ENCODE data around the gene CENPT. TPM values are rescaled to one million over a fixed set of nuclear protein-coding genes. Genes with fewer than 3 reads are reported as not detected.
A peak's percentile ranks its signal among the peaks of the same experiment; 100 is the strongest.

The CENPT gene
- total RNA-seq, 2 donors from 2014 or later, result 25.6 to 38.9 TPM

- Histone ChIP-seq H3K9ac (ENCODE audit: low read depth in 2 of 2, low read length in 2 of 2) (no peak overlapping the region), H3K27ac (no peak overlapping the region), H3K27me3 (no peaks in the 10 kb centered on the region), H3K9me3 (no peaks in the 10 kb centered on the region), H3K4me1 (peaks cover 17% of the 10 kb centered on the region), H3K36me3 (no peaks in the 10 kb centered on the region), H3K4me3 (no peak overlapping the region)
- DNase-seq, result no peak
- no peak for TF ChIP-seq CTCF (IDR thresholded peaks at IDR 0.05)
- intact Hi-C loops (cut with DNase I), result loop anchor here (10.0 kb wide), 1 partner anchor 46 kb away; no protein-coding TSS in a partner anchor
These were observed 13.3 kb upstream of the CENPT start for GRCh38 chr16:67860589-67861398.

- no peaks in the 10 kb centered on the region for H3K36me3 ChIP-seq
- no peaks in the 10 kb centered on the region for H3K9me3 ChIP-seq
- H3K4me3 ChIP-seq, result no peak overlapping the region
- no peak for DNase-seq
- H3K4me1 ChIP-seq, result peaks cover 17% of the 10 kb centered on the region
- H3K27me3 ChIP-seq, result no peaks in the 10 kb centered on the region
- peak overlapping the region; percentile 18 for H3K27ac ChIP-seq
- intact Hi-C loops (cut with DNase I), result no loop called here
- TF ChIP-seq CTCF (IDR thresholded peaks at IDR 0.05), result no peak
- peak overlapping the region in 1 of 2 donors; percentile 12 for H3K9ac ChIP-seq (ENCODE audit: low read depth in 2 of 2, low read length in 2 of 2)
These were observed 11.0 kb upstream of the CENPT start for GRCh38 chr16:67858500-67858899.

- H3K9me3 ChIP-seq, result no peaks in the 10 kb centered on the region
- no peaks in the 10 kb centered on the region for H3K36me3 ChIP-seq
- peak overlapping the region; percentile 43 for H3K27ac ChIP-seq
- no peaks in the 10 kb centered on the region for H3K27me3 ChIP-seq
- peaks cover 17% of the 10 kb centered on the region for H3K4me1 ChIP-seq
- TF ChIP-seq CTCF (IDR thresholded peaks at IDR 0.05), result no peak
- no peak overlapping the region for H3K9ac ChIP-seq (ENCODE audit: low read depth in 2 of 2, low read length in 2 of 2)
- peak; percentile 65 for DNase-seq
- intact Hi-C loops (cut with DNase I), result no loop called here
- H3K4me3 ChIP-seq, result no peak overlapping the region
These were observed 10.2 kb upstream of the CENPT start for GRCh38 chr16:67857547-67858233.

GRCh38 chr16:67856927-67857546, 9.5 kb upstream of the CENPT start:
- H3K27me3 ChIP-seq, result no peaks in the 10 kb centered on the region
- intact Hi-C loops (cut with DNase I), result no loop called here
- H3K4me1 ChIP-seq, result peaks cover 17% of the 10 kb centered on the region
- no peak overlapping the region for H3K4me3 ChIP-seq
- peak overlapping the region; percentile 43 for H3K27ac ChIP-seq
- no peak for TF ChIP-seq CTCF (IDR thresholded peaks at IDR 0.05)
- no peak for DNase-seq
- H3K9me3 ChIP-seq, result no peaks in the 10 kb centered on the region
- no peaks in the 10 kb centered on the region for H3K36me3 ChIP-seq
- H3K9ac ChIP-seq (ENCODE audit: low read depth in 2 of 2, low read length in 2 of 2), result no peak overlapping the region

GRCh38 chr16:67855789-67856188, 8.3 kb upstream of the CENPT start:
- Histone ChIP-seq H3K9me3 (no peaks in the 10 kb centered on the region), H3K4me3 (no peak overlapping the region), H3K27me3 (no peaks in the 10 kb centered on the region), H3K9ac (ENCODE audit: low read depth in 2 of 2, low read length in 2 of 2) (no peak overlapping the region), H3K4me1 (peaks cover 17% of the 10 kb centered on the region), H3K27ac (no peak overlapping the region), H3K36me3 (no peaks in the 10 kb centered on the region)
- no peak for TF ChIP-seq CTCF (IDR thresholded peaks at IDR 0.05)
- intact Hi-C loops (cut with DNase I), result no loop called here
- DNase-seq, result no peak
